ENCODE results near the gene CARNS1. TPM values are rescaled to one million over a fixed set of nuclear protein-coding genes. Genes with fewer than 3 reads are reported as not detected.

The CARNS1 gene
- total and polyA plus RNA-seq, 3 donors from 2014 or later, result 0.74 to 1.6 (median 1.3) TPM

GRCh38 chr11:67408437-67409200, 6.9 kb upstream of the CARNS1 start:
- WGBS, 2 donors, result 66 to 74% methylated on average over 12 to 18 of the region's 18 CpGs
- H3K4me1 ChIP-seq, result peaks cover 5% of the 10 kb centered on the region
- TF ChIP-seq CTCF (IDR thresholded peaks at IDR 0.05), result no peak
- no peak for TF ChIP-seq POLR2A (IDR thresholded peaks at IDR 0.05)
- H3K4me3 ChIP-seq, result no peak overlapping the region
- no peak overlapping the region for H3K27ac ChIP-seq
- no peak for DNase-seq
- intact Hi-C loops (cut with DNase I; ENCODE audit: low total_unique reads), result loop anchor here (10.0 kb wide), 1 partner anchor 76 kb away; the partner anchor contains the start of gene AIP
- H3K36me3 ChIP-seq (ENCODE audit: low read depth, missing control alignments), result no peaks in the 10 kb centered on the region
- H3K9me3 ChIP-seq, result no peaks in the 10 kb centered on the region
- H3K27me3 ChIP-seq, result no peaks in the 10 kb centered on the region

- intact Hi-C loops (cut with DNase I; ENCODE audit: low total_unique reads), result loop anchor here (10.0 kb wide), 1 partner anchor 76 kb away; the partner anchor contains the start of gene AIP
- no peaks in the 10 kb centered on the region for H3K9me3 ChIP-seq
- H3K27me3 ChIP-seq, result no peaks in the 10 kb centered on the region
- WGBS, 2 donors, result 74 to 90% methylated on average over 2 to 24 of the region's 24 CpGs
- no peak overlapping the region for H3K4me3 ChIP-seq
- DNase-seq, result no peak
- TF ChIP-seq POLR2A (IDR thresholded peaks at IDR 0.05), result no peak
- H3K27ac ChIP-seq, result no peak overlapping the region
- no peaks in the 10 kb centered on the region for H3K36me3 ChIP-seq (ENCODE audit: low read depth, missing control alignments)
- H3K4me1 ChIP-seq, result peaks cover 5% of the 10 kb centered on the region
Measured at GRCh38 chr11:67409261-67409666, 6.2 kb upstream of the CARNS1 start.

- no peak overlapping the region for H3K27ac ChIP-seq
- H3K27me3 ChIP-seq, result no peaks in the 10 kb centered on the region
- peaks cover 5% of the 10 kb centered on the region for H3K4me1 ChIP-seq
- 50 to 51% methylated on average over 10 to 13 of the region's 13 CpGs for WGBS, 2 donors
- TF ChIP-seq CTCF (IDR thresholded peaks at IDR 0.05), result no peak
- no peak for TF ChIP-seq POLR2A (IDR thresholded peaks at IDR 0.05)
- intact Hi-C loops (cut with DNase I; ENCODE audit: low total_unique reads), result loop anchor here (10.0 kb wide), 1 partner anchor 75 kb away; the partner anchor contains the start of gene AIP
- no peak overlapping the region for H3K4me3 ChIP-seq
- H3K36me3 ChIP-seq (ENCODE audit: low read depth, missing control alignments), result no peaks in the 10 kb centered on the region
- H3K9me3 ChIP-seq, result no peaks in the 10 kb centered on the region
- no peak for DNase-seq
Measured at GRCh38 chr11:67409781-67410368, 5.6 kb upstream of the CARNS1 start.

GRCh38 chr11:67410369-67410831, 5.1 kb upstream of the CARNS1 start:
- DNase-seq, result no peak
- Histone ChIP-seq H3K27ac (no peak overlapping the region), H3K9me3 (no peaks in the 10 kb centered on the region), H3K4me3 (no peak overlapping the region), H3K27me3 (no peaks in the 10 kb centered on the region), H3K4me1 (peaks cover 7% of the 10 kb centered on the region), H3K36me3 (ENCODE audit: low read depth, missing control alignments) (no peaks in the 10 kb centered on the region)
- TF ChIP-seq POLR2A (IDR thresholded peaks at IDR 0.05) (no peak), CTCF (IDR thresholded peaks at IDR 0.05) (no peak)
- 64 to 72% methylated on average over 3 to 13 of the region's 15 CpGs for WGBS, 2 donors
- intact Hi-C loops (cut with DNase I; ENCODE audit: low total_unique reads), result no loop called here

GRCh38 chr11:67410984-67411784, 4.3 kb upstream of the CARNS1 start:
- intact Hi-C loops (cut with DNase I; ENCODE audit: low total_unique reads), result no loop called here
- Histone ChIP-seq H3K36me3 (ENCODE audit: low read depth, missing control alignments) (no peaks in the 10 kb centered on the region), H3K4me3 (no peak overlapping the region), H3K27me3 (no peaks in the 10 kb centered on the region), H3K27ac (no peak overlapping the region), H3K4me1 (peaks cover 7% of the 10 kb centered on the region), H3K9me3 (no peaks in the 10 kb centered on the region)
- TF ChIP-seq POLR2A (IDR thresholded peaks at IDR 0.05), result no peak
- DNase-seq, result no peak
- 69 to 78% methylated on average over 11 to 17 of the region's 17 CpGs for WGBS, 2 donors

All from testis (tissue), 3 donors.